ENCODE results near the gene EHD3.
A peak's percentile ranks its signal among the peaks of the same experiment; 100 is the strongest.
"Not testable (repeated sequence)": the region's sequence is repeated elsewhere in the genome, so short reads cannot be mapped to it uniquely, and the experiment has no call there.

The EHD3 gene

GRCh38 chr2:31256611-31257382, 22.8 kb downstream of the EHD3 start:
- DNase-seq: no peak

- DNase-seq: no peak
Observed at GRCh38 chr2:31258351-31258750, 24.4 kb downstream of the EHD3 start.

GRCh38 chr2:31259075-31259474, 25.1 kb downstream of the EHD3 start:
- no peak for DNase-seq

- DNase-seq: no peak
Observed at GRCh38 chr2:31260870-31261269, 26.9 kb downstream of the EHD3 start.

- DNase-seq: peak; percentile 19
Observed at GRCh38 chr2:31263636-31264190, 29.8 kb downstream of the EHD3 start.

- no peak for DNase-seq
Observed at GRCh38 chr2:31265234-31265633, 31.3 kb downstream of the EHD3 start.

GRCh38 chr2:31266804-31267203, 32.9 kb downstream of the EHD3 start:
- no peak for DNase-seq

GRCh38 chr2:31267437-31268120, 33.6 kb downstream of the EHD3 start:
- no peak for DNase-seq

- no peak for DNase-seq
Observed at GRCh38 chr2:31268344-31268743, 34.4 kb downstream of the EHD3 start.

GRCh38 chr2:31269087-31269486, 35.1 kb downstream of the EHD3 start:
- DNase-seq: no peak

- no peak for DNase-seq
Observed at GRCh38 chr2:31270131-31270530, 36.2 kb downstream of the EHD3 start.

- DNase-seq: no peak
Observed at GRCh38 chr2:31270822-31271231, 36.9 kb downstream of the EHD3 start.

- no peak for DNase-seq
Observed at GRCh38 chr2:31271851-31272267, 37.9 kb downstream of the EHD3 start.

- peak; percentile 63 for DNase-seq
Observed at GRCh38 chr2:31274401-31275075, 40.6 kb downstream of the EHD3 start.

- DNase-seq: no peak
Observed at GRCh38 chr2:31275976-31276375, 42.0 kb downstream of the EHD3 start.

- no peak for DNase-seq
Observed at GRCh38 chr2:31277621-31278020, 43.7 kb downstream of the EHD3 start.

GRCh38 chr2:31282634-31283033, 48.7 kb downstream of the EHD3 start:
- no peak for DNase-seq

GRCh38 chr2:31283193-31283919, 49.4 kb downstream of the EHD3 start:
- not testable (repeated sequence) for DNase-seq

GRCh38 chr2:31284107-31284506, 50.2 kb downstream of the EHD3 start:
- no peak for DNase-seq

- peak; percentile 6 for DNase-seq
Observed at GRCh38 chr2:31286230-31286629, 52.3 kb downstream of the EHD3 start.

GRCh38 chr2:31286961-31287550, 53.1 kb downstream of the EHD3 start:
- no peak for DNase-seq

- no peak for DNase-seq
Observed at GRCh38 chr2:31287654-31288053, 53.7 kb downstream of the EHD3 start.

Measured in hematopoietic multipotent progenitor cell treated with erythropoietin and hydrocortisone succinate and interleukin-3 and kit ligand, for 8 days (in vitro differentiated cells).